Measurements from ENCODE around the gene MAPK6.
"Not testable (repeated sequence)": the region's sequence is repeated elsewhere in the genome, so short reads cannot be mapped to it uniquely, and the experiment has no call there.

The MAPK6 gene

DNA sequence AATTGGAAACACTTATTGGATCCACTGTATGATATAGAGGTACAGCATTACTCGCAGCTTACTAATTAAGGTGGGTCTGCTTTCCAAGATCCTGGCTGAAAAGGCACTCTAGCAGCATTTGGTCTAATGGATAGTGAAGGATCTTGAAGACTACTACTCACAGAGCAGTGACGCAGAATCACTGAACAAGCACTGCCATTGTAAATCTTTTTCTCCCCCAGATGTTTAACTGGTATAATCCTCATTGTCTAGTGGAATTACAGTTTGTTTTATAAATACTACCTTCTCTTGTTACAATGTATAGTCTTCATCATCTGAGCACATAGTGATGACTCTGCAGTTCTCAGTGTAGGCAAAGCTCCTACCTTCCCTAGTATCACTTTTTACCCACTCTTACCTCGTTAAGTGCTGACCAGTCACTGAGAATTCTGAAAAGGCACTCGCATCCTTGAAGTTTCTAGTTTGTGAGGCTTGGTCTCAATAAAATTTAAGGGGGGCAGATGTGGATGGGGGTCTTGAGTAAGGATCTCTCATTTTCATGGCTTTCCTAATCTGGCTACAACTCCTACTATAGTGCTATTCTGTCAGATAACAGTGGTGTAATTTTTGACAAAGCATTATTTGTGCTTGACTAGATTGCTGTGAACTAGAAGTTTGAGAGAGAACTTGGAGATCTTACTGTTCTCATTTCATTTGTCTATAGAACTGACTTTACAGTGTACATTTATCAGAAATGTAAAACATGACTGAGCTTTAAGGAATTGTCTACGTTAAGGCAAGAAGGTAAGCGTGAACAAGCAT is 23.2 kb downstream of the MAPK6 start:
- DNase-seq (ENCODE audit: low read depth), result no peak

DNA sequence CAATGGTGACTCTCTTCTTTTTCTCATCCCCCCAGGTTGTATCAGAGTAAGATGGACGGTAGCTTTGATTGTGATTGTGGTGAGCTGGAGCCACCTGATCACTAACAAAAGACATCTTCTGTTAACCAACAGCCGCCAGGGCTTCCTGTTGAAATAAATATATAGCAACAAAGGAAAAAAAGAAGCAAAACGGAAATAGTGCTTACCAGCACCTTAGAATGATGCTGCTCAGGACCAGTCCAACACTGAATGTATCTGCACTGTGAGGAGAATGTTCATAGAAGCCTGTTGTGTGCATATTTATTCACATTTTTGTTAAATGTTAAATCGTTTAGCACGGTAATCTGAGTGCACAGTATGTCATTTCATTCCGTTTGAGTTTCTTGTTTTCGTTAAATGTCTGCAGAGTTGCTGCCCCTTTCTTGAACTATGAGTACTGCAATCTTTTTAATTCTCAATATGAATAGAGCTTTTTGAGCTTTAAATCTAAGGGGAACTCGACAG is 26.8 kb downstream of the MAPK6 start:
- not testable (repeated sequence) for DNase-seq (ENCODE audit: low read depth)

DNA sequence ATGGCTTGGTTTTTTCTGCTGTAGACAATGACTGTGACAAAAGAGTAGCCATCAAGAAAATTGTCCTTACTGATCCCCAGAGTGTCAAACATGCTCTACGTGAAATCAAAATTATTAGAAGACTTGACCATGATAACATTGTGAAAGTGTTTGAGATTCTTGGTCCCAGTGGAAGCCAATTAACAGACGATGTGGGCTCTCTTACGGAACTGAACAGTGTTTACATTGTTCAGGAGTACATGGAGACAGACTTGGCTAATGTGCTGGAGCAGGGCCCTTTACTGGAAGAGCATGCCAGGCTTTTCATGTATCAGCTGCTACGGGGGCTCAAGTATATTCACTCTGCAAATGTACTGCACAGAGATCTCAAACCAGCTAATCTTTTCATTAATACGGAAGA is 27.5 kb downstream of the MAPK6 start:
- not testable (repeated sequence) for DNase-seq (ENCODE audit: low read depth)

DNA sequence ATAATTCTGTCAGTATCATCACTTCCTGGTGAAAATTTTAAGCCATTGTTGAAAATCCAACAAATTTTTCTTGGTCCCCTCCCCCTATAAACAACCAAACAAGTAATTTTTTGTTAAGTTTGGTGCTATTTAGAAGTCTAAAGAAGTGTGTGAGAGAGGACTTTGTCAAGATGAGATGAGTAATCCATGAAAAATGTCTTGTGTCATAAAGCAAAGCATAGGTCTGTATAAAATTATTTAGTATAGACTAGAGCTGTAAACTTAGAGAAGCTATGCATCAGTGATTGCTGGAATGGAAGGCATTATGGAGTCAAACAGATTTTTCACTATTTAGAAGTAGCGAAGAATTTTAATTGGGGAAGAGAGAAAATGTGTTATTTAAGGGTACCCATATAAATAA is 31.4 kb downstream of the MAPK6 start:
- no peak for DNase-seq (ENCODE audit: low read depth)

DNA sequence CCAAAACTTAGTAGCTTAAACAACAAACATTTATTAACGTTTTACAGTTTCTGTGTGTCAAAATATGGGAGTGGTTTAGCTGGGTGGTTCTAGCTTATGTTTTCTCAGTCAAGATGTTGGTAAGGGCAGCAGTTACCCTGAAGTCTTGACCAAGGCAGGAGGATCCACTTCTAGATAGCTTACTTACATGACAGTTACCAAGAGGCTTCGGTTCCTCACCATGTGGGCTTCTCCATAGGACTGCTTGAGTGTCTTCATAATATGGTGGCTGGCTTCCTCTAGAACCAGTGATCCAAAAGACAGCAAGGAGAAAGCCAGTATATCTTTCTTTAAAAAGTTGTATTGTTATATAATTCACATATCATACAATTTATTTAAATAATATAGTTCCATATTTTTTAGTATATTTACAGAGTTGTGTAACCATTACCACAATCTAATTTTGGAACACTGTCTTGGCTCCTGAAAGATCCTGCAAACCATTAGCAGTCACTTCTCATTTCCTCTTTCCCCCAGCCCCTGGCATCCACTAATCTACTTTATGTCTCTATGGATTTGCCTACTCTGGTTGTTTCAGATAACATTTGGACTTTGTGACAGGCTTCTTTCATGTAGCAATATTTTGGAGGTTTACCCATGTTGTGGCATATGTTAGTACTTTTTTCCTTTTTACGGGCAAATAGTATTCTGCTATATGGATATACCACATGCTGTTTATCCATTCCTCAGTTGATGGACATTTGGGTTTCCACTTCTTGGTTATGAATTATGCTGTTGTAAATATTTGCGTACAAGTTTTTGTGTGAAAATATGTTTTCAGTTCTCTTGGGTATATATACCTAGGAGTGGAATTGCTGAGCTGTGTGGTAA is 33.3 kb downstream of the MAPK6 start:
- DNase-seq (ENCODE audit: low read depth), result no peak

DNA sequence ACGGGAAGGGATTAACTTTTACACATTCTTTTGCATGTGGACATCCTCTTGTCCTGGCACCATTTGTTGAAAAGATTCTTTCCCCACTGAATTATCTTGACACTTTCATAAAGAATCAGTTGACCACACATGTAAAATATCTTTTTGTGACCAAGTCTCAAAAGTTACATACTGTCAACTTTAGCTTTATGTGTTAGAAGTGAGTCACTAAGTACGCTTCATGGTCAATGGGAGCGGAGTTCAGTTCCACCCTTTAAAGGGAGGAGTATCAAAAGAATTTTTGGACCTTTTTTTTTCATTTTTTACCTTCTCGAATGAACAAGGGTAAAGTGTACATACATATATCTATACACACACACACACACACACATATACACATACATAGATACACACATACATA is 35.4 kb downstream of the MAPK6 start:
- DNase-seq (ENCODE audit: low read depth), result no peak

DNA sequence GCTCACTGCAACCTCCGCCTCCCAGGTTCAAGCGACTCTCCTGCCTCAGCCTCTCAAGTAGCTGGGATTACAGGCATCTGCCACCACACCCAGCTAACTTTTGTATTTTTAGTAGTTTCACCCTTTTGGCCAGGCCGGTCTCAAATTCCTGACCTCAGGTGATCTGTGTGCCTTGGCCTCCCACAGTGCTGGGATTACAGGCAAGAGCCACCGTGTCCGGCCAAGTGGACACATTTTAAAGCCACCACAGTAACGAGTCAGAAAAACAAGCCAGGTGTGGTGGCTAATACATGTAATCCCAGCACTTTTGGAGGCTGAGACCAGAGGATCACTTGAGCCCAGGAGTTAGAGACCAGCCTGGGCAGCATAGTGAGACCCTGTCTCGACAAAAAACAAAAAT is 35.8 kb downstream of the MAPK6 start:
- not testable (repeated sequence) for DNase-seq (ENCODE audit: low read depth)

DNA sequence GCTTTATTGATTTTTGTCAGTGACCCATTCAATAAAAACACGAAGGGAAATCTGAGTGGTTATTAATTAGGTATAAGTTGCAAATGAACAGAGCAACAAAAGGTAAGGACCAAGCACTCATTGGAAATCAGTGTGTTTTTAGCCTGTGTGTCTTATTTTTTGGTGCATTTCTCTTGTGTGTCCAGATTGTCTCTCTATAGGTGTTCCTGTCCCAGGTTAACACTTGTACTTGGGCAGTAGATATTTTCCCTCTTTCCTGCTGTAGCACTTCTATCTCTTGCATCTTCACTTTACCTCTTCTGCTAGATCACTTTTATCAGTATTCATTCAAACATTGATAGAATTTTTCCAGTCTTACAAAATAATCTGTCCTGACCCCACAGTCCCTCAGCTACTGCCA is 37.0 kb downstream of the MAPK6 start:
- DNase-seq (ENCODE audit: low read depth), result no peak

DNA sequence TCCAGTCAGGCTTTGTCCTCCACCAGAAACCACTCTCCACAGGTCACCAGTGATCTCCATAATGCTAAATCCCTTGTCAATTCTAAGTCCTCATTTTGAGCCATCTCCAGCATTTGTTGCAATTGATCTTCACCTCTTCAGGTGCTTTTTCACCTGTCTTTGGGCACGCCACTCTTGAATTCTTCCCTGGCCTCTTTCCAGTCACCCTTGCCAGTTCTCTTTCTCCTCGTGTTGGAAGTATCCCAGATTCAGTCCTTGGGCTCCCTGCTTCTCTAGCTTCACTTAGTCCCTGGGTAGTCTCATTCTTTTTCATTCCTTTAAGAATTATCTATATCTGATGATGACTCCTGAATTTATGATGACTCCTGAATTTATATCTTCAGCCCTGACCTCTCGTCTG is 37.5 kb downstream of the MAPK6 start:
- DNase-seq (ENCODE audit: low read depth), result no peak

DNA sequence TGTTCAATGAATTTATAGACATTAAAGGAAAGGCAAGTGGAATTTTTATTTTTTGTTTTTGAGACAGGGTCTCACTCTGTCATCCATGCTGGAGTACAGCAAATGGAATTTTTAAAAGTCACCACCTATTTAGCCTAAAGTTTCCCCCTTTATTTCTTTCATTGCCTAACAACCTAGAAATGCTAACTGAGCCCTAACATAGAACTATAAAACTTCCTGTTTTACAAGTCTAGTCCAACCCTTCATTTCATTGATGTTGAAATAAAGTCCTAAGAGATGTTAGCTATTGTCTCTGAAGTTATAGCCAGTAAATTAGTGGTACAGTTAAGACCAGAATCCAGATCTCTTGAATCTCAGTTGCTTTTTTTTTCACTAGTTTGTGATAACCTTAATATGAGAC is 39.0 kb downstream of the MAPK6 start:
- DNase-seq (ENCODE audit: low read depth), result no peak

DNA sequence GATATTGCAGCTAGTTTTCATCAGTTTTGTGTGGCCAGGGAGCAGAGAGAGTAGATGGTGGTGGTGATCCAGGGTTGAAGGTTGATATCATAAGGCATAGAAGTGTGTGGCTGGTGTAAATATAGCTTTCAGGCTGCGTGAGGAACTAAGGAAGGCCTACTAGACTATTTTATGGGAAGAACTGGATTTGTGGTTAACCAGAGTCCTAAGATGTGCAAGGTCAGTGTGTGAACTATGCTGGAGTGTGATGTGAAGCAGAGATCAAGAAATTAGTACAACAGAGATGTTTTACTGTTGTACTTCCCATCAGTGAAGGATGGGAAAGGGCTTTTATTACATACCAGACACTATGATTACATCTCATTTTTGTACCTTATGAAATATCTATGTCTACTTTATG is 41.5 kb downstream of the MAPK6 start:
- no peak for DNase-seq (ENCODE audit: low read depth)

DNA sequence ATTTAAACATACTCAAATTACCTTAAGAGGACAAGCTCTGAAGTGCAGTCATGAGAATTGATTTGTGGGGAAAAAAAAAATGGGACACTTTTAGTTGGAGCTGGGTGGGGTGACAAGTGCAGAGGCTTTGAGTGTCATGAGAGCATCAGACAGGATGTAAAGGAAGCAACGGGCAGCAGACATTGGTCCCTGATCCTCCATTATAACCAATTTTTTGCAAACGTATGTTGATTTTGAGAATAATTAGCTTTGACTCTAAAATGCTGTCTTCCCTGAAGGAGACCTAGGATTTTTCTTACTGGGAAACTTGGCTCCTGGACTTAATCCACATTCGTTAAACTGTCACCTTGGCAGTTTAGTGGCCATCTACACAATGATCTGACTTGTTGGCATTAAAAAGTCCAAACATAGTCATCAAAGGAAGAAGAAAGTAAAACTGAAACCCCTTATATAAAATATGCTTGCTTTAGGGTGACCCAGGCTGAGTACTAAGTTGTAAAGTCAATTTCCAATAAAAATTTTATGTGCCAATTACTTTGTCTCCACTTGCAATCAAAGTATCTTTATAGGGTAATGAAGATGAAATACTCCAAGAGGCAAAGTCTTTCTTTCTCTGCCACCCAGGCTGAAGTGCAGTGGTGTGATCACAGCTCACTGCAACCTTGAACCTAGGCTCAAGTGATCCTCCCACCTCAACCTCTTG is 48.0 kb downstream of the MAPK6 start:
- DNase-seq (ENCODE audit: low read depth), result no peak

DNA sequence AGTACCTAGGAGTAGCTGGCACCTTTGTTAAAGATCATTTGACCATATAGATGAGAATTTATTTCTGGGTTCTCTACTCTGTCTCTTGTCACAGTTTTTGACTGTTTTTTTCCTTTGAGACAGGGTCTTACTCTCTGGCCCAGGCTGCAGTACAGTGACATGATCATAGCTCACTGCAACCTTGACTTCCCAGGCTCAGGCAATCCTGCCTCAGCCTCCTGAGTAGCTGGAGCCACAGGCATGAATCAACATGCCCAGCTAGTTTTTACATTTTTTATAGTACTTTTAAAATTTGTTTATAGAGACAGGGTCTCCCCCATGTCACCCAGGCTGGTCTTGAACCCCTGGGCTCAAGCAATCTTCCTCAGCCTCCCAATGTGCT is 48.5 kb downstream of the MAPK6 start:
- no peak for DNase-seq (ENCODE audit: low read depth)

DNA sequence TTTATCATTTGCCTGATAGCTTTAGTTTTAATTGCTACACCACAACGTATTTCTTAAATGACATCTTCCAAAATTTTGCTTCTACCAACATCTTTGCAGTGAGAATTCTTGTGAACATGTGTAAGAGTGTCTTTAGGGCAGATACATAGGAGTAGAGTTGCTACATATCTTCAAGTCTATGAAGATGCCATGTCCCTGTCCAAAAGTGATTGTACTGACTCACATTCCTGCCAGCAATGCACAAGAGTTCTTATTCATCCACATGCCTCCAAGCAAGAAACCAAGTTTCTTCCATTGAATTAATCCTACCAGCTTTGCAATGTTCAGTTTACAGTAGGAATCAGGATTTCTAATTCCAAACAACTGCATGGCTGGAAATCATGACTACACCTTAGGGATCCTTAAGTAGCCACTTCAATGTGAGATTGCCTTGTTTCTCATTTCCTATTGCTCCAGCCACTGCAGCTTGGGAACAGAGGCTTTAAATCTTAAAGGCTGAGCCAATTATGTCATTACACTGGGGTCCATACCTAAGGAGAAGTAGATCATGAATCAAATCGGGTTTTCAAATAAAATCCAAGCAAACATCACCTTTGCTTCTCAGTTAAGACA is 49.1 kb downstream of the MAPK6 start:
- DNase-seq (ENCODE audit: low read depth), result no peak

DNA sequence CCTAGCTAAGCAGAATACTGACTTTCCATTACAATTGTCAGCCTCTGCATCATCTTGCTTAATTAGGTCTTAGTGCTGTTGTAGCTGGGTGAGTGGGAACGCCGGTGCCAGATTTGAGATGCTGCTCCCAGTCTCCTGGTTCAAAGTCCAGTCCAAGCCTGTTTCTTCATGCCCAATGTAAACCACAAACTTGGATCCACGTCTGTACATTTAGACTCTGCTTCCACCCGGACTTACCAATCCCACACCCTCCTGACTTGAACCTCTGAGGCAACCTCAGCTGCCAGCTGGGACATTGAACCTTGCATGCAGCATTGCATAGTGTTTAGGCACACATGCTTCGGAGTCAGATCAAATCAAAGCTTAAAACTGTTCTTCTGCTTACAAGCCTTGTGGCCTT is 50.5 kb downstream of the MAPK6 start:
- no peak for DNase-seq (ENCODE audit: low read depth)

DNA sequence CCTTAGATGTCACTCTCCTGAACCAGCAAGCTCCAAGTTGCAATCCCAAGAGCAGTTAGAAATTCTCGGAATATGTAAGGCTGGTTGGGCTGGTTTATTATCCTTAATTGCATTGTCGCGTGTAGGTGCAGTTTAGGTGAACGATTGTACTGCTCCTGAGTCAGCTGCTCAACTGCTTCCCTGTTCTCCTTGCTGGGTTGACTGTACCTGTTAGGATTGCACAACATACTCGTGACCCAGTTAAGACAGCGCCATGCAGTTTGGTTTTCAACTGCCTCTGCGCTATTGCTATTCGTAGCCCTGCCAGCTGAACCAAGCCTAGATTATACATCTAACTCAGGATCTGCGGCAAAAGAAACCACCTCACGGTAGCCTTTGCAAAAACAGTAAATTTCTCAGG is 52.6 kb downstream of the MAPK6 start:
- DNase-seq (ENCODE audit: low read depth), result no peak

DNA sequence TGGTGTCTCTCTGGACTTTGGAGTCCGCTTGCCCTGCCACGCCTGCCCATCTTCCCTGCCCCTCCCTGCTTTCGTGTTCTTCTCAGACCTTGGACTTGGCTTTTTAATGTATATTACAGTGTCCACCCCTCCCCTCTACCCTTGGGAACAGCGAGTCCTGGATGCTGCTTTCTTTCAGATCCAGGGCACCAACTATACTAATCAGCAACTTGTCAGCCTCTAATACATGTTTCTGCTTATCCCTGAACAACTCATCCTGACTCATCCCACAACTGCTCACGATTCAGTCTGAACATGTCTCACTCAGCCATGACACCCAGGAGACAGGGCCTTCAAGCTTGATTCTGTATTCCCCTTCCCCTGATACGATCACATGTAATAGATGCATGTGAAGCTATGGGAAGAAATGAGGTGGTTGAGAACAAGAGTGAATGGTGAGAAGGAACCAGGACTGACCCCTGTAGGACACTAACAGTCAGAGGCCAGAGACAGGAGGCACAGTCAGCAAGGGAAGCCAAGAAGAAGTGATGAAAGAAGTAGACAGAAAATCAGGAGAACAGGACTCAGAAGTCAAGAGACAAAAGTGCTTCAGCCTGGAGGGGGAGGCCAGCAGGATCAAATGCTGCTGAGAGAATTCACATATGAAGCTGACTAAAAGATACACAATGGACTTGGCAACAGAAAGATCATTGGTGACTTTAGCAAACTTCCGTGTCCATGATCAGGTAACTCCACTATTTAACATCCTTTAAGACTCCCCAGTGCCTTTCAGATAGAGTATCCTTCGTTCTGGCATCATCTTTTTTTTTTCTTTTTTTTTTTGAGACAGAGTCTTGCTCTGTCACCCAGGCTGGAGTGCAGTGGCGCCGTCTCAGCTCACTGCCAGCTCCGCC is 58.1 kb downstream of the MAPK6 start:
- DNase-seq (ENCODE audit: low read depth), result no peak

DNA sequence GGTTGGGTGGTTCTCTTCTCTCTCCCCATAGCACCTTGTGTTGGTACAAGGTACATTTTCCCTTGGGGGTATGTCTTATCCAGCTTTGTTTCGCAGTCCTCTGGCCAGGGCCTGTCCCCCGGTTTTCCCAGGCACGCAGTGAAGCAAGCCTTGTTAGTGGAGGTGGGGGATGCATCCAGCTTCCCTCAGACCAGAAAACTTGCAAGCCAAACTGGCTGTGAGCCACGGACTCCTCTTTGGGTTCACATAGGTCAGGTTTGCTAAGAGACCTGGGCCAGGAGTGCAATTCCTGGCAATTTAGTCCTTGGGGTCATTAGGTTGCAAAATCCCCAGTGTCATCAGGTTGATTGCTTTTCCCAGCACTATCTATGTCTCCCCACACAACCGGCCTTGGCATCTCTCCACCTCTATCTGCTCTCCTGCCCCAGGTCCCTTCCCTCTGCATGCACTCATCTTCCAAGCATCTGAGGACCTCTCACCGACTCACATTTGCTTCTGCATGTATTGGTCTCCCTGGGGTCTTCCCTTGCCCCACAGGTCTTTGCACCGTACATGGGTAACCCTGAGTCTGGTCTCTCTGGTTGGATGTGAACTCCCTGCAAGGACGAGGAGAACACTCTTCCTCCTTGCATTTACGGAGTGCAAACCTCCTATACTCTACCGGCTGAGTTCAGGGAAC is 59.3 kb downstream of the MAPK6 start:
- DNase-seq (ENCODE audit: low read depth), result no peak

DNA sequence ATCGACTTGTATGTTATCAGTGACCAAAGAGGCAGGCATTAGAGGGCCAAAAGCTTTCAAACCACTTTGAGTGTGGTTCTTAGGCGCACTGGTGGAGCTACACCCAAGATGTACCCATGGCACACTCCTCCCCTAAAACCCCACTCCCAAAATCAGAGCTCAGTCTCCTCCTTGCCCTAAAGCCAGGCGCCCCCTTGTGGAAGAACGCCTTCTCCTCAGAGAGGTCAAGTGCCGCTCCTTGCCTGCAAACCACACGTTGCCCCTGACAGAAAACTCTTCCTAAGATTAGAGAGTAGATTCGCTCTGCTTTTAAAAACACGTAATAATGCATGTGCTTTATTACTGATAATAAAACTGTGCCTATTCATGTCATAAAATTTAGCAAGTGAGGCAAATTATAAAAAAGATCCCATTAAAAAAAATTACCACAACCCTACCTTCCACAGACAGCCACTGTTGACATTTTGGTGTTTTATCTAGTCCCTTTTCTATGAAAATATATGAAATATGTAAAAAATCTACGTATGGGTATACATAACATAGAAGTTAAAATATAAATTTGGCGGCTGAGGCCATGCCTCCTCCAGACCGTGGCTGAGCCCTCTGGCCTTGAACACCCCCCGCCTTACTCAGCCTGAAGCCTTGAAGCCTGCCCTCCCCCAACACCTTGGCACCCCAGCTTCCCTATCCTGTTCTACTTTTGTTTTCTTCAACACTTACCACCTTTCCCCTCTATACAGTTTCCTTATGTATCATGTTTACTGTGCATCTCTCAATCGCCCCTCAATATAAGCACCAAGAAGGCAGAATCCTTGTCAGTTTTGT is 60.1 kb downstream of the MAPK6 start:
- peak; percentile 74 for DNase-seq (ENCODE audit: low read depth)

DNA sequence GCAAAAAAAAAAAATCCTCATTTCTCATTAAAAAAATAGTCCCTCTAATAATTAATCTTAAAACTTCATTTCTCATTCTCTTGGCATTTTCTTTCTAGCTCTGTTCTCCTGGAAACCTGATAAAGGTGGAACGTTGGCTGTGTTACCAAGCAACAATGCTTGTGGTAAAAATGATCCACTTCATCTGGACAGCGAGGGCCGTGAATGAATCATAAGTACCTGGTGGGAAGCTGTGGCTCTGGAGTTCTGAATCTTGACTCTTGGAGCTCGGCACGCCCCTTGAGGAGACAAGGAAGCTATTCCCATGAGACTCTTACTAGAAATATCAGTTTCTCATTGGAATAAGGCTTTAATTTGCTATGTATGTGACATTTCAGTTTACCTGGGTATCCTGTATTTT is 61.0 kb downstream of the MAPK6 start:
- DNase-seq (ENCODE audit: low read depth), result no peak
